GM19238 (cell line): ENCODE data around the gene BBS12.
A peak's percentile ranks its signal among the peaks of the same experiment; 100 is the strongest.

ENCODE experiments used
- DNase-seq: peaks from one replicate; pipeline ENCODE4 v3.0.0; 2011; ENCODE audit warnings: low spot score; ENCODE audit not compliant: insufficient read length

The BBS12 gene

DNA sequence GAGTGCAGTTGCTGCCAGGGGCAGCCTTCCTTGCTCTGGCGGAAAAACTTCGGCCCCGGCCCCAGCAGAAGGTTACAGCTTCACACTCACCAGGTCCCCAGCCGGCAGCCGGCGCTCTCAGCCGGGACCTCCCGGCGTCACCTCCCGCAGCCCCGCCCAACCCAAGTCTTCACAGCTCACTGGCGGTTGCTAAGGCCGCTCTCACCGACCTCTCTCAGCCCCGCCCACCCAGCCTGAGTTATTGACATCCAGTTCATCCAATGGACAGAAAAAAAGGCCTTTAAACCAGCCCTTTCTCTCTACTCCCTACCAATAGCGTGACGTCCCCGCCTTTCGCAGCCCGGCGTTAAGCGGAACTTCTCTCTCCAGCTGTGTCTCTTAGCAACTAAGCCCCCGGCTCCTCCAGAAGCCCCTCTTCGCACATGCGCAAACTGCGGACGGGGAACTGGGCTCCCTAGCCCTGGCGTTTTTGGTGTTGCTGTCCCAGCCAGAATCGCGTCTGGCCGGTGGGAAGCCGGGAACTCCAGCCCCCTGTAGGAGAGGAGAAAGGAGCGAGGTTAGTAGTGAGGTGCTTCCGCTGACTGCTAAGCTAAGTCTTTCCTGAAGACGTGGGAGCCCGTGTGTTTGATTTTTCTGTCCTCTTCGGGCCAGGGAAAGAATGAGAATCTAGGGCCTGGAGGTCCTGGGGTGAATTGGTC is at the start of gene BBS12:
Gene BBS12, plus strand, starts transcription at position 376 of the 698 bp plus-strand sequence. CDS start 9,189 bp downstream, outside the sequence.
- DNase-seq = peak; percentile 83

DNA sequence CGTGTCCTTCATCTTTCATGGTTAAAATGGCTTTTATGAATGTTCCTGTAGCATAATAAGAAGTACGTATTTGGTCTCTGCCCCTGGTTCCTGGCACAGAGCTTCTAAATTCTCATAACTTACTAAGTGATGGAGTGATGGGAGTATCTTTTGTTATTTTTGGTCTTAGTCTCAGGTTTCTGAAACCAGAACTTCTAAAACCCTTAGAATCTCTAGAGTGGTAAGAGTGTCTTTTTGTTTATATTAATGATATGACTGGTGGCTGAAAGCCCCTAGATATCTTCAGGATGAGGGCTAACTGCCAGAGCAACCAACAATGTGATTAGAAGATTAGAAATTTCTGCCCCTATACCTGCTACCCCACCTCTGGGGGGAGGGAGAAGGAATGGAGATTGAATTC is 45.8 kb upstream of the BBS12 start:
- no peak for DNase-seq

GRCh38 chr4:122687531-122688061 is 44.9 kb upstream of the BBS12 start:
- no peak for DNase-seq

GRCh38 chr4:122688529-122689140 is 43.9 kb upstream of the BBS12 start:
- no peak for DNase-seq

DNA sequence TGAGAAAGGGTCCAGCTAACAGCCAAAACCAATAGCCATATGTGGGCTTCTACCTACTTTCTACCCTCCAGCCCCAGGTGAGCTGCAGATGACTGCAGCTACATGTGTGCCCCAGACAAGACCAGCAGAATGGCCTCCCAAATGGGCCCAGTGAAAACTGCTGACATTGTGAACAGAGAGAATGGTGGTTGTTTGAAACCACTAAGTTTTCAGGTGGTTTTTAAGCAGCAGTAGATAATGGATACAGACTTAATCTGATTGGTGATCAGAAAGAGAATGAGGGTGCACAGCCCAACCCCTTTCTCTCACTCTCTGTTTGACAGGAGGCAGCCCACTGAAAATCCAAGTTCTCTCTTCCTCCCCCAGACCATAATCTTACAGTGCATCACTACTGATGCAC is 42.5 kb upstream of the BBS12 start:
- peak; percentile 2 for DNase-seq

GRCh38 chr4:122691988-122692387 is 40.5 kb upstream of the BBS12 start:
- DNase-seq = no peak

DNA sequence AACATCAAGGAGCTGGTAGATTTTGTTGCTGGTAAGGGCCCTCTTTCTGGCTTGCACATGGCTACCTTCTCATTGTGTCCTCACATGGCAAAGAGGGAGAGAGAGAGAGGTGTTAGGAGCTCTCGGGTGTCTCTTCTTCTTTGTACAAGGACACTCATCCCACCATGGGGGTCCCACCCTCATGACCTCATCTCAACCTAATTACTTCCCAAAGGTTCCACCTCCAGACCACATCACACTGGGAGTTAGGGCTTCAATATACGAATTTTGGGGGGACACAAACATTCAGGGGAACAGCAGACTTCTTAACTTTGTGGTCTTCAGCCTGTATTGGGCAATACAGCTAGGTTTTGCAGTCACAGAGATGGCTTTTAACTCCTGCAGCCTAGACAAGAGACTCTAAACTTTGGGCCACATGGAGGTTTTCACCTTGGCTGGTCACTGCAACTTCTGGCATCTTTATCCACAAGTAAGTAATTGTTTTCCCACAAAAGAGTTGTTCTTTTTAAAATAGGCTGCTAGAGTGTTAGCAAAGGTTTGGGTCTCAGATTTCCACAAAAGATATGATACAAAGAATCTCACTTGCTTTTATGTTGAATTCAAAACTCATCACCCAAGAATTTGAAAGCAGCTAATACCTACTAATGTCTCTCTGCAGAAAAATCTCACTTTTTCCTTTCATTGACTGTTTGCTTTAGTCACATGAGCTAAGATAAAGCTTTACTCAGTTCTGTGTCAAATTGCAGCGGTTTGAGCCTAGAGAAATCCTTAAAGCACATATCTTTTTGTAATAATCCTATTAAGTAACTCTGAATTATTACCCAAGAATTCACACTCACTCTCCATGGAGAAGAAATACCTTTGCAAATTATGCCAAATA is 39.6 kb upstream of the BBS12 start:
- no peak for DNase-seq

GRCh38 chr4:122695226-122695625 is 37.3 kb upstream of the BBS12 start:
- DNase-seq = no peak

- DNase-seq = no peak
Observed at GRCh38 chr4:122700178-122700725, 32.3 kb upstream of the BBS12 start.

DNA sequence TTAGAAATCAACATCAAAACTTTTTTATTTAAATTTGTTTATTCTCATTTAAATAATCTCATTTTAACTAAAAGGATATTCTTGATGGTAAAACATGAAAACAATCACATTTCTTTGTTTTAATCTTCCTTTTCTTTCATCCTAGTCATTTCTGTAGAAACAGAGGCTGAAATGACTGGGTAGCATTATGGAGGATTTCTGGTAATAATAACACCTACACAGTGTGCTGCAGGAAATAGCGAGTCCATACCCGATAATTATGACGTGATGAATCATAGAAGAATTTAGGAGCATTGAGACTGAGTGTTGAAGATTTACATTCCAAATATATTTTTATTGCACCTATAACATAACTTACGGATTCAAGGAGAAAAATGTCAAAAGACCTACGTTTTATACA is 31.4 kb upstream of the BBS12 start:
- DNase-seq = no peak

DNA sequence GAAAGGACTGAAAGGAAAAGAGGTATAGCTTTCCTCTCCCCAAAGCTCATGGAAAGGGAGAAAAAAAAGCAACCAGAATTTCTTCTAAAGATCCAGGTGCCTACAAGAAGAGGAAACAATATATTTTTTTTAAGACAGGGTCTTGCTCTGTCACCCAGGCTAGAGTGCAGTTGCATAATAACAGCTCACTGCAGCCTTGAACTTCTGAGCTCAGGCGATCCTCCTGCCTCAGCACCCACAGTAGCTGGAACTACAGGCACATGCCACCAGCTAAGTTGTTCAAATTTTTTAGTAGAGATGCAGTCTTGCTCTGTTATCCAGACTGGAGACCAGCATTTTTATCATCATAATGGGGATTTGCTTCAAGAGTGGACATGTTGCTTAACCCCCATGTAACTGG is 30.5 kb upstream of the BBS12 start:
- no peak for DNase-seq

- no peak for DNase-seq
Observed at GRCh38 chr4:122702939-122703338, 29.6 kb upstream of the BBS12 start.

DNA sequence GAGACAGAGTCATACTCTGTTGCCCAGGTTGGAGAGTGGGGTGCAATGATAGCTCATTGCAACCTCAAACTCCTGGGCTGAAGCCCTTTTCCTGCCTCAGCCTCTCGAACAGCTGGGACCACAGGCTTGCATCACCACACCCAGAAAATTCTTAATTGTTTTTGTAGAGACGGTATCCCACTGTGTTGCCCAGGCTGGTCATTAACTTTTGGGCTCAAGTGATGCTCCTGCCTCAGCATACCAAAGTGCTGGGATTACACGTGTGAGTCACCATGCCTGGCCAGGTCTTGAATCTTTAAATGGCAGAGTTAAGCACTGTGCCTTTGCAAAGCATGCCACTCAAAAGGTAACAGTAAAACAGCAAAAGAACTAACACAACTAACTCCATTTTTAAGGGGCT is 28.6 kb upstream of the BBS12 start:
- no peak for DNase-seq

DNA sequence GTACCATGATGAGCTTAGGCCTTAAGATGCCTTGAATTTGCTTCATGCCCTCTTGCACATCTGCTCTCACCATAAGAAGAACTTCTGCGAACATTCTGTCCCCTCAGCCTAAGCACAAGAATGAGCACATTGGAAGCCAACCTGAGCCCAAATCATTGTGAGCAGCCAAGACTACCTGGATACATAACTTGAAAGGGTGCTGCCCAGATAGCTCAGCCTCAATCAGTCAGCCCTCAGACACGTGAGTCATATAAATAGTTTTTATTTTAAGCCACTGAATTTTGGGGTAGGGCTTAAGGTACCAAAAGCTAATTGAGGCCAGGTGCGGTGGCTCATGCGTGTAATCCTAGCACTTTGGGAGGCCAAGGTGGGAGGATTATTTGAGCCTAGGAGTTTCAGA is 27.5 kb upstream of the BBS12 start:
- no peak for DNase-seq

DNA sequence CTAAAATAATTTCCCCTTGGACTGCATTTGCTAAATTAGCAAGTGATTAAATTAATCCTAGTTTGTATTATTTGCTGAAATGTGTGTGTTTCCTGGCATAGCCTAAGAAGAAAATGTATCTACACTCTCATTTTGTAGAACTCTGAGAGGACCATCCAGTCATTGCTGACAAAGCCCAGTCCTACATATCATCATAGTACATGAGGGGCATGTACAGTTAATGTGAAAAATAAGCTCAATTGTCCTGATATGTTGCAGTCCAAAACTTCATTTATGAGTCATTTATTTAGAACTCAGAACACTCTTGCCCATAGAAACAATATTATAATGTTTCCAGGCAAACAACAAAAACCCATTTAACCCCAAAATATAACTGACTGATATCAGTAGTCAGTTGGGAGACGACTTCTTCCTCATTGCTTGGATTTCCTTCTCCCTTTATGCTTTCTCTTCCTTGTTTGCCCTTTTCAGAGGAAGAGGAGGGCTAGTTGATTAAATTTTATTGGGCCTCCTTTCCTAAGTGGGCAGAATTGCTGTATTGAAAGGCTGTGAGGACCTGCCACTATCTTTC is 26.9 kb upstream of the BBS12 start:
- DNase-seq = no peak

DNA sequence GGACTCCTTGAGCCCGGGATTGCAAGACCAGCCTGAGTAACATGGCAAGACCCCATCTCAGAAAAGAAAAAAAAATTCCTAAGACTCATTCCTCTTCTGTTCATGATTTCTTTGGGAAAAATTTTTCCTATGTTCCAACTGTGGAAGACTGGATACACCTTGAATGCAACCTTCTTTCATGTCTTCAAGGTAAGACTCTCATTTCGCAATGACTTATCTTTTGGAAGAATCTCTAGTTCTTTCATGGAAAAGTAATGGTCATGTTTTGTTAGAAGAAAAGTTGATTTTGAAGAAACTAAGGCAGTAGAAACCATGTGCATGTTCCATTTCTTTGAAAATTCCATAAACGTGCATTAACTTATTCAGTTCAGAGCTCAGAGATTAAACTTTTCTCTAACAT is 26.0 kb upstream of the BBS12 start:
- DNase-seq = no peak

- no peak for DNase-seq
Observed at GRCh38 chr4:122707497-122707896, 25.0 kb upstream of the BBS12 start.

DNA sequence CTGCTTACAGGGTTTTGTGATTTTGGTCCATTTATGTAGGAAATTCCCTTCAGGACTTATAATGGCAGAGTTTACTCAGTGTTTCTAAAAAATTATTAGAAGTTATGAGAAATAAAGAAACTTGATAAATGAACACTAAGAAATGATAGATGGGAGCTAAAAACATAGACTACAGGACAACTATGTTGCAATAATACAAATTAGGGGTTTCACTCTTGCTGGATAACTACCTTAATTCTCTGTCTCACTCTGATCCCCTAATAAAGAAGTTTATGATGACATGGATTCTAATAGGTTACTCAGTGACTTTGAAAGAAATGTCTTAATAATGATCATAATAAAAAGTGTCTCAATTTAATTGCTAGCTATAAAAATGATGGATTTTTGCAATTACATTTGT is 23.3 kb upstream of the BBS12 start:
- DNase-seq = no peak

DNA sequence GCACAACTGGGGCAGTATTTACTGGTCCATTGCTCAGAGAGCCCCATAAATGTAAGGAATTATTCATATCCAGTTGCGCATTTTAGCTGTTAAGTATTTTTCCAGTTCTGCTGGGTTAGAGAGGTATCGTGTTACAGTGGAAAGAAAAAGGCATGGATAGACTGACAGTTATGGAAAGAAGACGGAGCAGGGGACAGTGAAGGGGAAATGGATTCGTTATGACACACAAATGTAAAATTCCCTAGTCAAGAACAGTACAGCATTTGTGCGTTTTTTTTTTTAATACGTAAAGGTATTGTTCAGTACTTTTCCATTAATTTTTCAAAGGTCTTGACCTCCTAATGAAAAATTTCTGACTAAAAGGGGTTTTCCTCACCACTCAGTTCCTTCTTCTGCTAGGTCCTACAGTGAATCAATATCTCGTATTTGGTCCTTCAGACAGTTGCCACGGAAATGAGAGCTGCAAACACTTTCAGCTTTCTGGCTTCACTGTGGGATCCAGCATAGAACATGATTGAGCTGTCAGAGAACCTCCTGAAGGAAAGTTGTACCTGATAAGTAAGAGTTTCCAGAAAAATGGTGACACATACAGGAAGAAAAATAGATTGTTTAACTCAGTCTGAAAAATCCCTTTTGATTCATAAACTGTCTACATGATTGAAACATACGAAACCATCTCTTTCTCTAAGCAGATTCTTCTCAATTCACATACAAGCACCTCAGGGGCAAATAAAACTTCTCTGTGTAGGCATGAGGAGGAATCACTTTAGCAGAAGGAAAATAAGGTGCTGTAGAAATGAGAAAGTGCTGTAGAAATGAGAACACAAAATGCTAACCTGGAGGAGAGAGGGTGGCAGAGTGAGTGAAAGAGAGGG is 21.8 kb upstream of the BBS12 start:
- DNase-seq = no peak

DNA sequence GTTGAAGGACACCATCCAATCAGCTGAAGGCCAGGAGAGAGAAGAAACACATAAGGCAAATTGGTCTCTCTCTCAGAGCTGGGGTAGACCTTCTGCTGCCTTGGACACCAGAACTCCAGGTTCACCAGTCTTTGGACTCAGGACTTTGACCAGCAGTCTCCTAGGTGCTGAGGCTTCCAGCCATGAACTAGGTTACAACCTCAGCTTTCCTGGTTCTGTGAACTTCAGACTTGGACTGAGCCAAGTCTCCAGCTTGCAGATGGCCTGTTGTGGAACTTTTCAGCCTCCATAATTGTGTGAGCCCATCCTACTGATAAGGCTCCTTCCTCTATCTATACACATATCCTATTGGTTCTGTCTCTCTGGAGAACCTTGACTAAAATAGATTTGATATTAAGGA is 20.6 kb upstream of the BBS12 start:
- no peak for DNase-seq
